Left ventricle myocardium superior (tissue), 1 donor: ENCODE measurements around the gene SFT2D3. TPM values are rescaled to one million over a fixed set of nuclear protein-coding genes. Genes with fewer than 3 reads are reported as not detected.

Experiments
- ATAC-seq: fragments of 200-7000 bp; cut with Tn5 transposase; one replicate; pipeline ENCODE4 v1.9.1; 2020; ENCODE audit warnings: mild to moderate bottlenecking, moderate library complexity
- DNase-seq: peaks from one replicate; pipeline ENCODE4 v3.0.0-alpha.2; 2020
- intact Hi-C: fragments of 100-400 bp; cut with micrococcal nuclease; formaldehyde crosslinking; loops from one replicate; pipeline ENCODE4 v1.11.0; 2022
- total RNA-seq: library from RNA; stranded (reverse); fragmentation: NEBNext Ultra II Directional; extraction: Animal tissue kit (Norgen Biotek cat#: 25700); gene quantifications from one replicate; pipeline ENCODE4 v1.2.1, GENCODE V29; 2021
- donor health status: DM: no; HTN: yes; CAD: no; lungs with severe emphysema.

SFT2D3 gene
- total RNA-seq, 1 donor from 2014 or later, result 3.1 TPM

DNA sequence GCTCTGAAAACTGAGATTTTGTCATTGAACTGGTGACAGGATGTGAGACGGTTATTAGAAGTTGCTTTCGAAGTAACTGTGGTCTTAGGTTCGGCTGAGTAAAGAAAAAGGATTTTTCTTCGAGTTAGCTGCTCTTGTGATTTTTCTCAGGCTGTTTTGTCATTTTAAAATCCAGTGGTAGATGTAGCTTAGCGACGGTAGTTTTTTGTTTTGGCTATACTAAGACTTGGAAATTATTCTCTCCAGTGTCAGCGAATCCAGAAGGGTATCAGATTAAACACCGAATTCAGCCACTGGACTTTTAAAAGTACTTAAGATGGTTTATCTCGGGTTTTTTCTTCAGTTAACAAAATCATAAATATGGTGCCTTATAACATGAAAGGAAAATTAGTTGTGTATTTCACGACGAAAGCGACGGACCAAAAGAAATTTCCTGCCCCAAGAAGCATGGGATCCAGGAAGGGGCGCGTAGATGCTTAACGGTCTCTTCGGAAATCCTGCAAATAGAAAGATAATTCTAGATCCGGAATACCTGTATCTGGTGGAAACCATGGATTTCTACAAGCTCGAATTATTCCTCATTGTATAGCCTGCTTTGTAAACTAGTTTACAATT, 1.2 kb downstream of the SFT2D3 start:
- no peak for DNase-seq
- intact Hi-C loops, result no loop called here
- ATAC-seq, result no peak

DNA sequence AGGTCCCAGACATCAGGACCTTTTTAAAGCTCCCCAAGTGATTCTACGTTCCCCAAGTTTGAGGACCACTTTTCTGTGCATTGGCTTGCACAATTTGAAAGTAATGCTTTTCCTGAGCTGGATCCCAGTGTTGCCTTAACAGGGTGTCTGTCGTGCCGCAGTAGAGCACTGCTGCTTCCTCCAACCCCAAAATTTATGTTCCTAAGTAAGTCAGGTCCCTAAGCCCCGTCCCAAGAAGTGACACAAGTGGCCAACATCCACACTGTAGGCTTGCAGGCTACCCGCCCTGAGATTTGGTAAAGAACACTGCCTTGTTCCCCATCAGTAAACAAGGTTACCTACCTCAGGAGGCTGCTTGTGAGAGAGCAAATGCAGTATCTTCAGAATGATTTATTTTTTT, 2.0 kb downstream of the SFT2D3 start:
- DNase-seq (no peak), ATAC-seq (no peak)
- intact Hi-C loops, result no loop called here

DNA sequence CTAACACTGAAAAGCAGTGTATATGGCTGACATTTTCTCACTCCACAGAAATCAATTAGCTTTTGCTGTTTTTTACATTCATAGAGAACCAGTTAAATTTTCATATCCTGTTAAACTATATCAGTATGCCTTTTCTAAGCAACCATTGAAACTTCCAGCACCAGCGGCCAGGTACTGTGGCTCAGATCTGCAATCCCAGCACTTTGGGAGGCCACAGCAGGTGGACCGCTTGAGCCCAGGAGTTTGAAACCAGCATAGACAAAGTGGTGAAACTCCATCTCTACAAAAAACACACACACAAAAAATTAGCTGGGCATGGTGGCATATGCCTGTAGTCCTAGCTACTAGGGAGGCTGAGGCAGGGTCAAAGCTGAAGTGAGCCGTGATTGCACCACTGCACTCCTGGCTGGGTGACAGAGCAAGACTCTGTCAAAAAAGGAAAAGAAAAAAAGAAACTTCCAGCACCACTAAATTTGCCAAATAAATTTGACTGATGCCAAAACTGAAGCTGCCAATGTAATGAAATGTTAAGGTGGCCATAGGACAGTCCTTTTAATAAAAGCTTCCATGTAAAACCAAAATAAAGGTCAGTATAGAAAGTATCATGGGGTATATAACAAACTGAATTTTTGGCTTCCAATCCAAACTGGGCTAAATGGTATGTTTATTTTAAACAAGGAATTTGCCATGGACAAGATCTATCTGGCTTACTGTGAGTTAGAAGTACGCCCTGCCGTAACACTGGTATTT, 3.5 kb downstream of the SFT2D3 start:
- DNase-seq, result peak; percentile 28

DNA sequence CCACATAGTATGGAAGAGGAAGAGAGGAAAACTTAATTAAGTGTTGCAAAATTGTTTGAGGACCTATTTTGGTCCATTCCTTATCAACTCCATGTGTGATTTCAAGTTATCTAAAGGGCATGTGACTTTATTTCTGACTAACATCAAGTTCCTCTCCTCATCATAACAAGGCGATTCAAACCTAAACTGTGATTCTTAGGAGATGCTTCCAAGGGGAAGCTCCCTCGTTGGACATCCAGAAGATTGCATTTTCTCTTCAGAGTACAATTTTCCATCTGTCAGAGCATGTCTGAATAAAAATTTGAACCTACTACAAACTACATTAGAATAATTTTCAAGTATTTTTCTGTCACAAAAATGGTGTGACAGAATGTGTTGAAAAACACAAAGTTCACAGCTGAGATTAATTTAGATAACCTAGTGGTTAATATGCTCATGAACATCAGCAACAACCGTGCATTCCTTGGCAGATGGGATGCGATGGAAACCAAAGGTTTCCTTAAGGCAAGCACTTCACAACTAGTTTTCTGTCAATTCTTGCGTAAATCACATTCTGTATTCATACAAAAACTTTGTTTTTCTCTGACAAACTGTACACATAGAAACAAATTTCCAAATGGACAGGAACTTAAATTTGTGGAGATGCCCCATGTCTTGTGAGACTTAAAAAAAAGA, 4.2 kb downstream of the SFT2D3 start:
- no peak for ATAC-seq
- intact Hi-C loops, result no loop called here
- no peak for DNase-seq

More for the DNA sequence above, 3.5 kb downstream of the SFT2D3 start:
- ATAC-seq, result no peak
- intact Hi-C loops, result no loop called here

DNA sequence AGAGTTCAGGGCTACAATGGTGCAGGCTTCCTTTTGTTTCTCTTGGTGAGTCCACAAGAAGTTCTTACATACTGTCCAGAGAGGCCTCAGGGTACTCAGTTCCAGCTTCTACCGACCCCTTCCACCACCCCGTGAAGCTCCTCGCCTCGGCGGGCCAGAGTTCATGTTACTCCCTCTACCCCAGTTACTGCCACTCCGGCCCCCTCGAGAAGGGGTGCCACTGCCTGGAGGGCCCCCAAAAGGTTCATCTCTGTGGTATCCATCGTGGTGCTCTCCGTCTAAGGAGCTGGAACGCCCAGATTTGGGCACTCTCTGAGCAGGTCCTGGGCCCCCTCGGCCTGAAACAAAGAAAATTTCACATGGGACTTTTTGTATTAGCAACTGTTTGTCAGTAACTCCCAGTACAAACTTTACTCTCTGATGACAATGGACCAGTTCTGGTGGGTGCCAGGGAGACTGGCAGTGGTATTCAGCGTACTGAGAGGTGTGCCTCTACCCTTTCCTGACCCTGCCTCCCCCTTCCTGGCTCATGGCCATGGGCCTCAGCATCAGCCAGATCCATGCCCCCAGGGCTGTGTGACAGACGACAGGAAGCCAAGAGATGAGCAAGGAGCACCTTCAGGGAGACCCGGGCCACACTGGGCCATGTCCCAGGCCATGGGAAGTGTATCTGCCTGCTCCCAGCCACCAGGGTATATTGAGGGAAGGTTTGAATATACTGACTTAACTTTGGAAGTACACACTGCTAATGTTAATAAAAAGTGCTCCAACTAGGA, 5.1 kb downstream of the SFT2D3 start:
- ATAC-seq (no peak), DNase-seq (peak; percentile 32)
- intact Hi-C loops, result no loop called here

DNA sequence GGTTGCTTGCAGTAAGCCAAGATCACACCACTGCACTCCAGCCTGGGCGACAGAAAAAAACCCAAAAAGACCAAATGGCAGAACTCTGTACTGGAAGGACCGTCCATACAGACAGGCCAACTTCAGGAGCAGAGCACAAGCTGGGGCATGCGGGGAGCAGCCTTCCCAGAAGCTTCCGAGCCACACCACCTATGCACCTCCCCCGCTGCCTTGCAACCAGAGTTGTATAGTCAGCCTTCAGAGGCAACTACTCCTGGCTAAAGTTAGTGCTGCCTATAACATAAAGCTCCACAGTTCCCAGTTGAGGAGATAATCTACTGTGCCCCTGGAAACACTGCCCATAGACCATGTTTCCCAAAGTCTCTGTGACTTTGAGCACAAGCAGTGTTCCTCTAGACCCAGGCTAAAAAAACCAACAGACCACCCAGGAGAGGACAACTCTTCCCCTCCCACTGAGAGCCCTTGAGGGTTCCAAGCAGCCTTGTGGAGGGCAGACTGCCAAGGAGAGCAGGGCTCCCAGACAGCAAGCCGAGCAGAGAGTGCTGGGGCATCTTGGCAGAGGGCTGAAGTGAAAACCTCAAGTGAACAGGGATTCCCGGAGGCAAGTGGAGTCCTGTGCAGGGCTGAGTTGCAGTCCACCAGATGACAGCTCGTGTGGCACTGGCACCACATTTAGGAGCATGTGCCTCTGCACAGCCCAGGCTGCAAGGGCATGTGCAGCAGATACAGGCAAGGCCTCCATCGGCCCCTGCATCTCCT, 6.8 kb downstream of the SFT2D3 start:
- ATAC-seq (peak; percentile 66), DNase-seq (peak; percentile 43)
- intact Hi-C loops, result no loop called here

DNA sequence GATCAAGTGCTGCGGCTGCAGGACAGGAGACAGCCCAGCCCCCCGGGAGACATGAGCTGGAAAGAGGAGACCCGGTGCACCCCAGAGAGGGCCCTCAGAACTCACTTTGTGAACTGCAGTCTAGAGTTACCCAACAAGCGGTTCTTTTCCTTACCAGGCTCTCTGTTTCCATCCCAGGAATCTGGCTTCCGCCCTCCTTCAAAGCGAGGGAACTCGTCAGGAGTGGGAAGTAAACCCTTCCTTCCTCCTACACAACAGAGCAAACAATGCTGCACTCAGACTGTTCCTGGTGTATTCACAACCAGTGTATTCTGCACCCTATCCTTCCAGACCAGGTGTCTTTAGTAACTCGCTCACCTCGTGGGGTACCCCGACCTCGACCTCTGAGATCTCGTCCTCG, 8.0 kb downstream of the SFT2D3 start:
- DNase-seq (peak; percentile 15), ATAC-seq (no peak)
- intact Hi-C loops, result no loop called here

DNA sequence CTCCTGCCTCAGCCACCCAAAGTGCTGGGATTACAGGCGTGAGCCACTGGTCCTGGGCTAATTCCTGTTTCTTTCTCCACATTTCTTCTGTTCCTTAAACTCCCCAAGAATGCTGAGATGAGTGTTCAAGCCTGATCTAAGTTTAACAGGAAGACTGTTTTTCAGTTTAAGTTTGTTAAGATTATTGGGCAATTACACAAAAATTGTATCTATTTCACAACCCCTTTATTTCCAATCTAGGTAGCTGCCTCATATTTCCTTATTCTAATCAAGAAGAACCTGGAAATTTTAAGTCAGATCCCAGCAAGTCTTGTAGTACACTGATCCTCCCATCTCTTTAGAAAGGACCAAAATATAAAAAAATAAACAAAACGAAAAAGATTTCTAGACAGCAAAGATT, 11.7 kb downstream of the SFT2D3 start:
- DNase-seq (no peak), ATAC-seq (no peak)
- intact Hi-C loops, result no loop called here

- intact Hi-C loops, result no loop called here
- peak; percentile 15 for DNase-seq
- ATAC-seq, result no peak
Observed at GRCh38 chr2:127713562-127713961, 12.3 kb downstream of the SFT2D3 start.

- no peak for ATAC-seq
- no peak for DNase-seq
- intact Hi-C loops, result no loop called here
Observed at GRCh38 chr2:127715778-127716449, 14.6 kb downstream of the SFT2D3 start.

DNA sequence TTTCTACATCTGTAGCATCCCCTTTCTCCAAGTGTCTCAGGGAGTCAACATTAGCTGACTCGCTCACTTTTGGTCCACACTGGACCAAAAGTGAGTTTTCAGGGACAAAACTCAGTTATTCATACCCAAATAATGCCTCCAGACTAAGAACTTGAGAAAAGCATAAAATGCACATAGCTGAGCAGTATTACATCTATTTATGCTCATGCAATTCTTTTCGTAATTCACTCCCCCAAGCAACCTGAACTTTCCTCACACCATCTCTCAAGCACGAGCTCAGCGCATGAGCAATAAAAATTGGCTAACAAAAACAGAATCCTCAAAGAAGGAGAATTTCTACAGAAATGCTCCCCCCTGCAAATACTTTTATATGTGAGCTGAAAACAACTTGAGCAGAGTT, 17.0 kb downstream of the SFT2D3 start:
- ATAC-seq (no peak), DNase-seq (no peak)
- intact Hi-C loops, result no loop called here

GRCh38 chr2:127719301-127720218, 18.3 kb downstream of the SFT2D3 start:
- peak; percentile 28 for DNase-seq
- no peak for ATAC-seq
- intact Hi-C loops, result no loop called here

- ATAC-seq, result no peak
- no peak for DNase-seq
- intact Hi-C loops, result no loop called here
Observed at GRCh38 chr2:127721311-127721977, 20.1 kb downstream of the SFT2D3 start.

DNA sequence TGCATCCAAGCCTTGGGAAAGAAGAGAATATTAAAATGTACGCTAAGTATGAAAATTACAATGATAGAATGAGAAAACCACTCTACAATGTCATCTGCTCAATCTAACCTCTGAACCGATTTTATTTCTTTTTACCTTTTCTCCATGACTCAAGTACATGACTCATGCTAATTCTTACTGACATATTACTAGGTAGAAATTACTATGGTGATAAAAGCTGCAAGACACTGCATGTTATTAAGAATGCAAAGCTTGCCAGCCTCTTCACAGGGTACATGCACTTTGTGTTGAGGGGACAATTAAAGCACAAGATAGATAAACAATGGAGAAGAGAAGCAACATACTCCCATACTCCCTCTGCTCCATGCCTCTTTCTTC, 20.7 kb downstream of the SFT2D3 start:
- DNase-seq (no peak), ATAC-seq (peak; percentile 48)
- intact Hi-C loops, result no loop called here

DNA sequence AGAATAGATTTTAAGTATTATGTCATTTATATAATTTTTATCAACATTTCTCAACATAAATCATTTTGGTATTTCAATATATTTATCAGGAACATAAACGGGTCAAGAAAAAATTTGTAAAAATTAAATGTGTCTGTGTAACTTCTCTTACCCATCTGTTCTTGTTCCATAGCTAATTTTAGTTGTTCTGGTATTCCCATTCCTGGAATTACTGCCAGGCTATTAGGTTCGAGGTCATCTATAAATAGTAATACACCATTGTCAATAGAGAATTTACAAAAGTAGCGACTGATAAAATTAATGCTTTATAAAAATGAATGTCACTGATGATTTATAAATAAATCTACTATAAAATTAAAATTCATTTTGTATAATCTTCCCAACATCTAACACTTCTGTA, 21.5 kb downstream of the SFT2D3 start:
- no peak for DNase-seq
- ATAC-seq, result peak; percentile 72
- intact Hi-C loops, result no loop called here

DNA sequence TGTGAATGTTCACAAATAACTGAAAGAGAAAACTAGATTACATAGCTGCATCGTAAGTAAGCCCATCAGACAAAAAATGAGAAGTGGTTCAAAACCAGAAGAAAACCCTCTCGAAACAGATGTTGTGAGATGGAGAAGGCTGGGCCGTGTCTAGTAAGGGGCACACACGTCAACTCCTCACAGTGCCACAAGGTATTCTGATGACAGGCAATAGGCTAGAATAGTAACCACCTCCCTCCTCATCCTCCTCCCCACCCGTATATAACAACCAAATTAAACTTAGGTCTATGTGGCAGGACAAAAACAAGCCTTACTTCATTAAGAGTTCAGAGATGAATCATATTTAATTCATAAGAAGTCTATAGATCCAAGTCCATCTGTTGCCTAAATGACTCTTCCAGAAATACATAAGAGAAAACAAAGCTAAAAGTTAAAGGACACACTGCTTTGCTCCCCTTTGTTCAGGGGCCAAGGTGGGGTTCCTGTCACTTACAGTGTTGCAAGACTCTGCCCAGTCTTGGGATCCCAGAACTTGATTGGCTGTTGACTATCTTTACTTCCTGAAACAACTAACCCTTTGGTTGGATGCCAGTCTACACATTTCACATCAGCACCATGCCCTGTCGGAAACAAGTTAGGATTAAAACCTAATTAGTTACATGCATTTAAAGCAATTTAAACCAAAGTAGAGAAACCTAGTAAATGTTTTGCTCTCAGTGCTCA, 25.0 kb downstream of the SFT2D3 start:
- DNase-seq, result no peak
- peak; percentile 54 for ATAC-seq
- intact Hi-C loops, result no loop called here
